K562 (cell line): ENCODE results near the gene SLC2A4. TPM values are rescaled to one million over a fixed set of nuclear protein-coding genes. Genes with fewer than 3 reads are reported as not detected.
"Not testable (repeated sequence)": the region's sequence is repeated elsewhere in the genome, so short reads cannot be mapped to it uniquely, and the experiment has no call there.

Experiments
- ATAC-seq: fragments of 200-7000 bp; cut with Tn5 transposase; 3 replicates; pipeline ENCODE4 v1.9.1; 2020; ENCODE audit warnings: moderate library complexity
- BruUV-seq: library from RNA; stranded (reverse); fragments of 400-500 nt; replicated peaks from 2 replicates; lab custom pipeline; 2021; lab: Mats Ljungman, UMichigan
- CTCF ChIA-PET: fragments of 300-600 bp; formaldehyde crosslinking; extraction: SDS; loops from one replicate; lab custom pipeline; 2021; ENCODE audit warnings: low intra/inter-chr PET ratio; lab: Yijun Ruan, JAX
- POLR2A ChIA-PET: fragments of 300-600, 350-650 bp; sonication (Branson Sonifier 250); formaldehyde crosslinking; extraction: SDS; loops from one replicate; lab custom pipeline; 2021; ENCODE audit warnings: antibody characterized with exemption, inconsistent platforms; lab: Yijun Ruan, JAX
- DNase-seq, 4 experiments: peaks; one replicate each; pipeline versions ENCODE4 v3.0.0 to v3.0.0-alpha.2; 2011 to 2018; ENCODE audit warnings: low spot score in 3 of 4, mixed read lengths in 3 of 4; ENCODE audit errors: extremely low read depth in 1 of 4
- FAIRE-seq: peaks from 2 replicates; lab custom pipeline; 2011; peaks lifted over from hg19 to GRCh38; lab: Jason Lieb, UNC
- H2AFZ ChIP-seq: 2 replicates; pipeline ENCODE4 v1.6.0; 2011; ENCODE audit warnings: low read depth, low read length, control low read depth, inconsistent platforms
- H3K27ac ChIP-seq: fragments of 200-600 bp; 3 replicates; pipeline ENCODE4 v1.8.0; 2011; ENCODE audit warnings: low read depth, mild to moderate bottlenecking, control low read depth, inconsistent platforms, low read length, moderate library complexity, mixed read lengths; ENCODE audit errors: extremely low read depth
- H3K27me3 ChIP-seq, 2 experiments: fragments of 300-600 bp in 1 of 2; 2 replicates in 1 of 2; 3 replicates in 1 of 2; pipeline versions ENCODE4 v1.6.0 to v1.8.0; 2011; ENCODE audit warnings: inconsistent platforms in 2 of 2, low read length in 2 of 2, mild to moderate bottlenecking in 1 of 2, mixed read lengths in 1 of 2, moderate library complexity in 1 of 2; ENCODE audit not compliant: control insufficient read depth in 2 of 2, insufficient read depth in 2 of 2
- H3K36me3 ChIP-seq: fragments of 300-600 bp; 3 replicates; pipeline ENCODE4 v1.8.0; 2011; ENCODE audit warnings: mild to moderate bottlenecking, low read length, inconsistent platforms; ENCODE audit not compliant: control insufficient read depth, insufficient read depth
- H3K4me1 ChIP-seq, 2 experiments: fragments of 200-600 bp in 1 of 2; replicated peaks in 1 of 2; 2 replicates in 1 of 2; 3 replicates in 1 of 2; pipeline versions ENCODE4 v1.5.1 to v1.8.0; 2011; ENCODE audit warnings: inconsistent platforms in 2 of 2, low read length in 2 of 2, mild to moderate bottlenecking in 1 of 2, mixed read lengths in 1 of 2, moderate library complexity in 1 of 2; ENCODE audit not compliant: control insufficient read depth in 2 of 2, insufficient read depth in 2 of 2
- H3K4me2 ChIP-seq: 2 replicates; pipeline ENCODE4 v1.6.1; 2011; ENCODE audit warnings: low read length, control low read depth, inconsistent platforms, mixed read lengths; ENCODE audit not compliant: insufficient read depth
- H3K4me3 ChIP-seq: fragments of 200-600 bp; sonication (generic), shearing (Covaris generic); 2 replicates; pipeline ENCODE4 v1.5.1; 2016; ENCODE audit warnings: control low read depth, inconsistent platforms
- H3K79me2 ChIP-seq: fragments of 200-600 bp; 3 replicates; pipeline ENCODE4 v1.8.0; 2011; ENCODE audit warnings: low read length, inconsistent platforms; ENCODE audit not compliant: control insufficient read depth, insufficient read depth
- H3K9ac ChIP-seq, 2 experiments: 2 replicates each; pipeline versions ENCODE4 v1.6.0 to v1.6.1; 2011; ENCODE audit warnings: low read depth in 2 of 2, low read length in 2 of 2, control low read depth in 1 of 2, inconsistent platforms in 1 of 2, mild to moderate bottlenecking in 1 of 2, mixed read lengths in 1 of 2; ENCODE audit not compliant: insufficient read depth in 1 of 2
- H3K9me1 ChIP-seq: one replicate; pipeline ENCODE4 v1.6.0; 2011; ENCODE audit warnings: inconsistent platforms, mild to moderate bottlenecking, low read length, moderate library complexity; ENCODE audit not compliant: control insufficient read depth, insufficient read depth
- H3K9me3 ChIP-seq: replicated peaks from 2 replicates; pipeline ENCODE4 v1.5.1; 2011; ENCODE audit warnings: low read depth, low read length, inconsistent platforms; ENCODE audit not compliant: control insufficient read depth, insufficient read depth
- H4K20me1 ChIP-seq: replicated peaks from 2 replicates; pipeline ENCODE4 v1.6.1; 2011; ENCODE audit warnings: low read length, inconsistent platforms, mixed read lengths; ENCODE audit not compliant: control insufficient read depth, insufficient read depth
- MLX ChIP-seq, 2 experiments: fragments of 450-650 bp in 1 of 2; sonication (generic) in 1 of 2; formaldehyde crosslinking; conservative IDR thresholded peaks; 2 replicates each; pipeline versions ENCODE4 v1.4.0 to v1.8.1; 2020 to 2022; ENCODE audit warnings: mild to moderate bottlenecking in 1 of 2, missing genetic modification reagents in 1 of 2
- PREB ChIP-seq: sonication (generic); formaldehyde crosslinking; IDR thresholded peaks from 2 replicates; pipeline ENCODE4 v1.8.1; 2023; ENCODE audit warnings: mild to moderate bottlenecking, missing genetic modification reagents
- SNIP1 ChIP-seq: fragments of 450-650 bp; IDR thresholded peaks from 2 replicates; pipeline ENCODE4 v1.7.1; 2017; ENCODE audit warnings: low read depth, mild to moderate bottlenecking
- SP1 ChIP-seq: sonication (generic); formaldehyde crosslinking; IDR thresholded peaks from 2 replicates; pipeline ENCODE4 v1.8.1; 2022; ENCODE audit warnings: mild to moderate bottlenecking, missing genetic modification reagents
- ZNF644 ChIP-seq: fragments of 200-800 bp; sonication (Bioruptor generic); IDR thresholded peaks from 2 replicates; pipeline ENCODE4 v1.6.1; 2016; ENCODE audit warnings: low read depth, missing genetic modification characterization, missing compliant biosample characterization
- WGBS: fragments of 100-300 bp; shearing (Covaris generic); methylation state at CpG from one replicate; pipeline ENCODE4 v1.1.6; 2016; ENCODE audit warnings: low coverage, mixed read lengths; ENCODE audit not compliant: insufficient coverage; ENCODE audit errors: missing lambda C conversion rate; 5-methylcytosine and 5-hydroxymethylcytosine counted together
- in situ Hi-C: fragments of 300-500 bp; cut with MboI; formaldehyde crosslinking; loops from 4 replicates; pipeline ENCODE4 v1.15.0; 2018; ENCODE audit warnings: inconsistent platforms, mixed read lengths
- intact Hi-C: fragments of 100-400 bp; cut with micrococcal nuclease; formaldehyde crosslinking; loops from 2 replicates; pipeline ENCODE4 v1.14.2; 2022
- polyA plus RNA-seq, 8 experiments: library from polyadenylated mRNA; depleted of rRNA in 4 of 8; stranded (reverse) in 5 of 8; unstranded in 3 of 8; fragments of >200 nt; fragmentation: Nextera tagmentation in 2 of 8; fragmentation: Illumina TruSeq in 1 of 8; extraction: Ambion mirVana in 2 of 8; extraction: Trizol in 1 of 8; gene quantifications; 2 replicates each; pipeline versions ENCODE4 v1.2.1 to v1.2.3, GENCODE V29; 2011 to 2014; ENCODE audit warnings: inconsistent platforms in 1 of 8, missing spikeins in 1 of 8
- total RNA-seq, 7 experiments: library from RNA; depleted of rRNA in 6 of 7; stranded (reverse); fragments of >200 nt in 6 of 7; fragmentation: Illumina TruSeq in 2 of 7; extraction: Trizol in 2 of 7; gene quantifications; 2 replicates each; pipeline versions ENCODE4 v1.2.1 to v1.2.3, GENCODE V29; 2011 to 2021; ENCODE audit warnings: low replicate concordance in 1 of 7

The SLC2A4 gene
- total and polyA plus RNA-seq, 9 of the 15 experiments (the other 6 are each of a cell fraction or from before 2014, with no cell fraction given): 0.74 to 3.5 (median 1.6) TPM

- peak; percentile 33; the same call in 1 of the 2 replicates for TF ChIP-seq SP1 (CRISPR knock-in tag)
- TF ChIP-seq, all 486 proteins: peak for 28; not testable (repeated sequence) for 458
These were observed 51.1 kb downstream of the SLC2A4 start (continued) for GRCh38 chr17:7332600-7333069.

- no peak for DNase-seq
- no peaks in the 10 kb centered on the region for H3K9me1 ChIP-seq
- H3K4me2 ChIP-seq: no peak overlapping the region
- no peaks in the 10 kb centered on the region for H3K9me3 ChIP-seq
- WGBS: 71% methylated on average over 3 of the region's 3 CpGs
- intact Hi-C loops: no loop called here
- no peak overlapping the region for H3K4me3 ChIP-seq
- H3K9ac ChIP-seq: peak overlapping the region in 1 of 2 experiments; percentile 76; a peak in 1 of 4 replicates
- ChIA-PET CTCF (no interaction called here), POLR2A (interaction anchor here (0.7 to 2.8 kb wide), 3 partner anchors 9 to 21 kb away, joined by 3 to 15 read pairs (median 3); no protein-coding TSS in a partner anchor)
- no peaks in the 10 kb centered on the region for H3K79me2 ChIP-seq
- in situ Hi-C loops: loop anchor here (10.0 kb wide), 1 partner anchor 290 kb away; the partner anchor contains the start of gene SLC16A11
- no peaks in the 10 kb centered on the region for H3K36me3 ChIP-seq
- no peaks in the 10 kb centered on the region for H4K20me1 ChIP-seq
- TF ChIP-seq PREB (CRISPR knock-in tag): no peak
- TF ChIP-seq MLX (CRISPR knock-in tag; conservative IDR thresholded peaks at IDR 0.05): no peak
- TF ChIP-seq ZNF644 (tag): no peak
- no peak for TF ChIP-seq SNIP1
- no peak for ATAC-seq
- H3K27ac ChIP-seq: no peak overlapping the region
- BruUV-seq: no TSS peak
- H2AFZ ChIP-seq: no peak overlapping the region
- peaks cover 15 to 36% of the 10 kb centered on the region in 2 experiments for H3K4me1 ChIP-seq
- FAIRE-seq: no peak
- H3K27me3 ChIP-seq: no peaks in the 10 kb centered on the region
These were observed 53.5 kb downstream of the SLC2A4 start for GRCh38 chr17:7334938-7335538.

- H3K79me2 ChIP-seq, H3K4me3 ChIP-seq, CTCF ChIA-PET, H3K27ac ChIP-seq, FAIRE-seq, H3K9ac ChIP-seq, ATAC-seq, H3K9me3 ChIP-seq, H3K36me3 ChIP-seq, intact Hi-C loops, H3K9me1 ChIP-seq, H3K27me3 ChIP-seq, DNase-seq, H4K20me1 ChIP-seq, H2AFZ ChIP-seq, BruUV-seq: not testable (repeated sequence)
- in situ Hi-C loops: loop anchor here (10.0 kb wide), 1 partner anchor 291 kb away; the partner anchor contains the start of gene SLC16A11
- 65% methylated on average over 11 of the region's 13 CpGs for WGBS
- POLR2A ChIA-PET: interaction anchor here (0.9 to 2.8 kb wide), 6 partner anchors 8 to 115 kb away, joined by 3 to 15 read pairs (median 3); no protein-coding TSS in a partner anchor
- Histone ChIP-seq H3K4me2 (peak overlapping the region; percentile 55; the same call in 1 of the 2 replicates), H3K4me1 (peaks cover 11 to 29% of the 10 kb centered on the region in 2 experiments)
These were observed 54.2 kb downstream of the SLC2A4 start for GRCh38 chr17:7335765-7336164.
